HepG2 (cell line): ENCODE data around the gene MAP2K7. TPM values are rescaled to one million over a fixed set of nuclear protein-coding genes. Genes with fewer than 3 reads are reported as not detected.

Source experiments
- ARID5B ChIP-seq: IDR thresholded peaks from 2 replicates; pipeline ENCODE4 v1.4.0; 2020; ENCODE audit warnings: mild to moderate bottlenecking, missing genetic modification reagents
- EED ChIP-seq: sonication (generic); formaldehyde crosslinking; IDR thresholded peaks from 2 replicates; pipeline ENCODE4 v1.5.0; 2020; ENCODE audit warnings: mild to moderate bottlenecking, missing genetic modification reagents
- ETV5 ChIP-seq: IDR thresholded peaks from 2 replicates; pipeline ENCODE4 v1.6.1; 2018; ENCODE audit warnings: missing biosample characterization, missing genetic modification reagents, inconsistent platforms, borderline replicate concordance
- GABPA ChIP-seq, 2 experiments: IDR thresholded peaks; 2 replicates each; pipeline ENCODE4 v1.6.1; 2011 to 2016; ENCODE audit warnings: low read depth in 2 of 2, low read length in 1 of 2, missing biosample characterization in 1 of 2, missing genetic modification characterization in 1 of 2
- GPBP1L1 ChIP-seq: sonication (generic); formaldehyde crosslinking; IDR thresholded peaks from 2 replicates; pipeline ENCODE4 v1.5.0; 2020; ENCODE audit warnings: mild to moderate bottlenecking, missing genetic modification reagents
- HMGXB4 ChIP-seq, 2 experiments: sonication (generic) in 1 of 2; formaldehyde crosslinking in 1 of 2; IDR thresholded peaks; 2 replicates each; pipeline versions ENCODE4 v1.4.0 to v1.6.1; 2018 to 2020; ENCODE audit warnings: missing genetic modification reagents in 2 of 2, borderline replicate concordance in 1 of 2, low read depth in 1 of 2, mild to moderate bottlenecking in 1 of 2, missing biosample characterization in 1 of 2
- KLF9 ChIP-seq: IDR thresholded peaks from 2 replicates; pipeline ENCODE4 v1.6.1; 2016; ENCODE audit warnings: low read depth
- MEIS2 ChIP-seq: sonication (generic); formaldehyde crosslinking; IDR thresholded peaks from 2 replicates; pipeline ENCODE4 v1.9.0; 2021; ENCODE audit warnings: mild to moderate bottlenecking, missing genetic modification reagents
- NBN ChIP-seq: fragments of 450-650 bp; conservative IDR thresholded peaks from 2 replicates; pipeline ENCODE4 v1.6.1; 2017
- NCOA2 ChIP-seq: sonication (generic); formaldehyde crosslinking; IDR thresholded peaks from 2 replicates; pipeline ENCODE4 v1.8.0; 2022; ENCODE audit warnings: inconsistent platforms
- NFE2L1 ChIP-seq: sonication (generic); formaldehyde crosslinking; IDR thresholded peaks from 2 replicates; pipeline ENCODE4 v1.4.0; 2020; ENCODE audit warnings: missing genetic modification reagents, mild to moderate bottlenecking, borderline replicate concordance
- NR0B2 ChIP-seq: sonication (generic); formaldehyde crosslinking; IDR thresholded peaks from 2 replicates; pipeline ENCODE4 v1.4.0; 2020; ENCODE audit warnings: mild to moderate bottlenecking, missing genetic modification reagents
- PHB2 ChIP-seq: fragments of 450-650 bp; IDR thresholded peaks from 2 replicates; pipeline ENCODE4 v1.6.1; 2018; ENCODE audit not compliant: partially characterized antibody
- PHF20 ChIP-seq: sonication (generic); formaldehyde crosslinking; IDR thresholded peaks from 2 replicates; pipeline ENCODE4 v1.5.0; 2020; ENCODE audit warnings: mild to moderate bottlenecking, missing genetic modification reagents
- RFXANK ChIP-seq: IDR thresholded peaks from 2 replicates; pipeline ENCODE4 v1.6.1; 2016
- SALL2 ChIP-seq: sonication (generic); formaldehyde crosslinking; IDR thresholded peaks from 2 replicates; pipeline ENCODE4 v1.8.1; 2023; ENCODE audit warnings: mild to moderate bottlenecking, missing genetic modification reagents, inconsistent platforms
- SIX4 ChIP-seq: sonication (generic); formaldehyde crosslinking; IDR thresholded peaks from 2 replicates; pipeline ENCODE4 v1.4.0; 2020; ENCODE audit warnings: missing genetic modification reagents
- TAF1 ChIP-seq: sonication (generic); formaldehyde crosslinking; IDR thresholded peaks from 2 replicates; pipeline ENCODE4 v1.4.0; 2020; ENCODE audit warnings: missing genetic modification reagents
- TGIF2 ChIP-seq: IDR thresholded peaks from 2 replicates; pipeline ENCODE4 v1.6.1; 2016; ENCODE audit warnings: control low read depth, missing compliant biosample characterization
- TSC22D2 ChIP-seq: sonication (generic); formaldehyde crosslinking; IDR thresholded peaks from 2 replicates; pipeline ENCODE4 v1.5.1; 2020; ENCODE audit warnings: missing genetic modification reagents, mild to moderate bottlenecking, borderline replicate concordance
- ZFP37 ChIP-seq: sonication (generic); formaldehyde crosslinking; IDR thresholded peaks from 2 replicates; pipeline ENCODE4 v1.4.0; 2020; ENCODE audit warnings: missing genetic modification reagents, borderline replicate concordance
- ZFYVE20 ChIP-seq: sonication (generic); formaldehyde crosslinking; IDR thresholded peaks from 2 replicates; pipeline ENCODE4 v1.8.0; 2023; ENCODE audit warnings: low read depth, mild to moderate bottlenecking, moderate library complexity, missing genetic modification reagents, borderline replicate concordance
- ZNF333 ChIP-seq: sonication (generic); formaldehyde crosslinking; IDR thresholded peaks from 2 replicates; pipeline ENCODE4 v1.4.0; 2020; ENCODE audit warnings: mild to moderate bottlenecking, missing genetic modification reagents, borderline replicate concordance
- ZNF563 ChIP-seq: sonication (generic); formaldehyde crosslinking; IDR thresholded peaks from 2 replicates; pipeline ENCODE4 v1.8.0; 2022; ENCODE audit warnings: mild to moderate bottlenecking, moderate library complexity, missing genetic modification reagents
- ZNF674 ChIP-seq: sonication (generic); formaldehyde crosslinking; IDR thresholded peaks from 2 replicates; pipeline ENCODE4 v1.5.0; 2020; ENCODE audit warnings: low read depth, mild to moderate bottlenecking, missing genetic modification reagents
- ZNF720 ChIP-seq: sonication (generic); formaldehyde crosslinking; IDR thresholded peaks from 2 replicates; pipeline ENCODE4 v1.4.0; 2020; ENCODE audit warnings: missing genetic modification reagents
- polyA plus RNA-seq, 8 experiments: library from polyadenylated mRNA; depleted of rRNA in 3 of 8; stranded (reverse) in 7 of 8; unstranded in 1 of 8; fragments of >200 nt; fragmentation: Illumina TruSeq in 4 of 8; extraction: Trizol in 4 of 8; gene quantifications; 2 replicates each; pipeline versions ENCODE4 v1.2.1 to v1.2.3, GENCODE V29; 2011 to 2016; ENCODE audit warnings: low read depth in 4 of 8, missing spikeins in 1 of 8, mixed read lengths in 1 of 8; ENCODE audit not compliant: insufficient read depth in 1 of 8
- total RNA-seq, 5 experiments: library from RNA; depleted of rRNA; stranded (reverse); fragments of >200 nt; fragmentation: Illumina TruSeq; extraction: Trizol; gene quantifications; 2 replicates each; pipeline ENCODE4 v1.2.3, GENCODE V29; 2016; ENCODE audit warnings: low read depth in 1 of 5

The MAP2K7 gene
- total and polyA plus RNA-seq, 2 of the 13 experiments (the other 11 are each of a cell fraction or from before 2014, with no cell fraction given), result 9.0 to 10.8 TPM

- no peak for TF ChIP-seq HMGXB4 (CRISPR knock-in tag; IDR thresholded peaks at IDR 0.05; ENCODE audit: borderline replicate concordance in 1 of 2, low read depth in 1 of 2)
- no peak; the same call in 1 of the 2 replicates for TF ChIP-seq SALL2 (CRISPR knock-in tag)
- no peak for TF ChIP-seq KLF9 (CRISPR knock-in tag)
- no peak for TF ChIP-seq ZNF720
- no peak for TF ChIP-seq EED
- no peak for TF ChIP-seq GPBP1L1
- TF ChIP-seq NFE2L1 (CRISPR knock-in tag), result no peak
- no peak for TF ChIP-seq ZNF563
- TF ChIP-seq ZNF674 (CRISPR knock-in tag), result no peak
- TF ChIP-seq NBN, result no peak
- no peak for TF ChIP-seq ZNF333 (CRISPR knock-in tag)
- no peak for TF ChIP-seq GABPA (IDR thresholded peaks at IDR 0.05; ENCODE audit: low read depth, low read length)
- TF ChIP-seq GABPA (CRISPR knock-in tag; IDR thresholded peaks at IDR 0.05; ENCODE audit: low read depth), result no peak
- no peak for TF ChIP-seq MEIS2
- peak; percentile 46 for TF ChIP-seq NCOA2 (CRISPR knock-in tag)
- no peak for TF ChIP-seq TAF1 (CRISPR knock-in tag)
- no peak for TF ChIP-seq SIX4 (CRISPR knock-in tag)
- TF ChIP-seq TGIF2 (CRISPR knock-in tag), result 0 out of 2 replicates have a peak, but pooled peaks have one; percentile 46
- TF ChIP-seq NR0B2 (CRISPR knock-in tag), result no peak
- TF ChIP-seq ZFYVE20 (CRISPR knock-in tag), result no peak
- no peak for TF ChIP-seq ETV5 (CRISPR knock-in tag)
- TF ChIP-seq TSC22D2 (CRISPR knock-in tag), result no peak
- TF ChIP-seq RFXANK (CRISPR knock-in tag), result no peak
- no peak for TF ChIP-seq PHB2
- TF ChIP-seq ZFP37 (CRISPR knock-in tag), result no peak
- no peak for TF ChIP-seq PHF20 (CRISPR knock-in tag)
- peak; percentile 64 for TF ChIP-seq ARID5B
These were observed 6.4 kb upstream of the MAP2K7 start (continued) for GRCh38 chr19:7897292-7897691.
